ENCODE results near the gene CLOCK.

The CLOCK gene

GRCh38 chr4:55410431-55410830 is 136.3 kb downstream of the CLOCK start:
- H3F3A ChIP-seq (ENCODE audit: insufficient read depth) = no peaks in the 10 kb centered on the region
- H3K79me2 ChIP-seq (ENCODE audit: insufficient read depth, low read length) = peaks cover 63% of the 10 kb centered on the region
- H3K4me2 ChIP-seq (ENCODE audit: low read depth, low read length, poor library complexity, severe bottlenecking) = no peak overlapping the region
- no peaks in the 10 kb centered on the region for H3K27me3 ChIP-seq (ENCODE audit: low read length)
- H3K9me2 ChIP-seq (replicated peaks; ENCODE audit: insufficient read depth, low read length) = no peaks in the 10 kb centered on the region
- TF ChIP-seq EZH2phosphoT487 (conservative IDR thresholded peaks at IDR 0.05; ENCODE audit: low read length) (no peak), CTCF (IDR thresholded peaks at IDR 0.05; ENCODE audit: insufficient read depth, low read length, poor library complexity, severe bottlenecking) (no peak)
- H4K20me1 ChIP-seq (ENCODE audit: low read depth, low read length) = no peaks in the 10 kb centered on the region
- no peak overlapping the region for H3K27ac ChIP-seq (ENCODE audit: low read depth, low read length)
- H2AFZ ChIP-seq (ENCODE audit: low read depth, low read length, severe bottlenecking) = no peak overlapping the region
- H3K9me3 ChIP-seq (ENCODE audit: insufficient read depth, low read length) = no peaks in the 10 kb centered on the region
- no peak overlapping the region for H3K4me3 ChIP-seq (ENCODE audit: insufficient read depth, low read length, poor library complexity, severe bottlenecking)
- H3K36me3 ChIP-seq (ENCODE audit: low read length) = peaks cover 3% of the 10 kb centered on the region; the same call in 1 of the 2 replicates
- H3K9ac ChIP-seq (ENCODE audit: low read length) = no peak overlapping the region

GRCh38 chr4:55409468-55410171 is 137.1 kb downstream of the CLOCK start:
- Histone ChIP-seq H3K9me2 (replicated peaks; ENCODE audit: insufficient read depth, low read length) (no peaks in the 10 kb centered on the region), H4K20me1 (ENCODE audit: low read depth, low read length) (no peaks in the 10 kb centered on the region), H2AFZ (ENCODE audit: low read depth, low read length, severe bottlenecking) (no peak overlapping the region), H3F3A (ENCODE audit: insufficient read depth) (no peaks in the 10 kb centered on the region), H3K79me2 (ENCODE audit: insufficient read depth, low read length) (peaks cover 71% of the 10 kb centered on the region), H3K9me3 (ENCODE audit: insufficient read depth, low read length) (no peaks in the 10 kb centered on the region), H3K4me3 (ENCODE audit: insufficient read depth, low read length, poor library complexity, severe bottlenecking) (no peak overlapping the region), H3K9ac (ENCODE audit: low read length) (no peak overlapping the region), H3K4me2 (ENCODE audit: low read depth, low read length, poor library complexity, severe bottlenecking) (no peak overlapping the region), H3K27me3 (ENCODE audit: low read length) (no peaks in the 10 kb centered on the region), H3K27ac (ENCODE audit: low read depth, low read length) (no peak overlapping the region), H3K36me3 (ENCODE audit: low read length) (peaks cover 3% of the 10 kb centered on the region; the same call in 1 of the 2 replicates)
- TF ChIP-seq EZH2phosphoT487 (conservative IDR thresholded peaks at IDR 0.05; ENCODE audit: low read length) (no peak), CTCF (IDR thresholded peaks at IDR 0.05; ENCODE audit: insufficient read depth, low read length, poor library complexity, severe bottlenecking) (no peak)

- no peaks in the 10 kb centered on the region for H3K27me3 ChIP-seq (ENCODE audit: low read length)
- no peaks in the 10 kb centered on the region for H4K20me1 ChIP-seq (ENCODE audit: low read depth, low read length)
- no peaks in the 10 kb centered on the region for H3F3A ChIP-seq (ENCODE audit: insufficient read depth)
- peaks cover 85% of the 10 kb centered on the region for H3K79me2 ChIP-seq (ENCODE audit: insufficient read depth, low read length)
- no peaks in the 10 kb centered on the region for H3K9me2 ChIP-seq (replicated peaks; ENCODE audit: insufficient read depth, low read length)
- H3K9ac ChIP-seq (ENCODE audit: low read length) = no peak overlapping the region
- no peak overlapping the region for H3K4me2 ChIP-seq (ENCODE audit: low read depth, low read length, poor library complexity, severe bottlenecking)
- H3K9me3 ChIP-seq (ENCODE audit: insufficient read depth, low read length) = no peaks in the 10 kb centered on the region
- H2AFZ ChIP-seq (ENCODE audit: low read depth, low read length, severe bottlenecking) = no peak overlapping the region
- no peak overlapping the region for H3K4me3 ChIP-seq (ENCODE audit: insufficient read depth, low read length, poor library complexity, severe bottlenecking)
- TF ChIP-seq CTCF (IDR thresholded peaks at IDR 0.05; ENCODE audit: insufficient read depth, low read length, poor library complexity, severe bottlenecking) (no peak), EZH2phosphoT487 (conservative IDR thresholded peaks at IDR 0.05; ENCODE audit: low read length) (no peak)
- H3K36me3 ChIP-seq (ENCODE audit: low read length) = peaks cover 3% of the 10 kb centered on the region; the same call in 1 of the 2 replicates
- H3K27ac ChIP-seq (ENCODE audit: low read depth, low read length) = no peak overlapping the region
Measured at GRCh38 chr4:55407764-55408163, 138.9 kb downstream of the CLOCK start.
